GM10266 (cell line): Measurements from ENCODE around the gene ZC3H14.

Experiments used
- DNase-seq: peaks from one replicate; pipeline ENCODE4 v3.0.0; 2012; ENCODE audit errors: extremely low spot score
- TF ChIP-seq, protein P1 (sequence below): IDR thresholded peaks from 2 replicates; pipeline ENCODE4 v1.5.1; 2012; ENCODE audit warnings: mild to moderate bottlenecking, low read depth; ENCODE audit not compliant: control insufficient read depth, insufficient read depth; ENCODE audit errors: missing control alignments

Gene ZC3H14

DNA sequence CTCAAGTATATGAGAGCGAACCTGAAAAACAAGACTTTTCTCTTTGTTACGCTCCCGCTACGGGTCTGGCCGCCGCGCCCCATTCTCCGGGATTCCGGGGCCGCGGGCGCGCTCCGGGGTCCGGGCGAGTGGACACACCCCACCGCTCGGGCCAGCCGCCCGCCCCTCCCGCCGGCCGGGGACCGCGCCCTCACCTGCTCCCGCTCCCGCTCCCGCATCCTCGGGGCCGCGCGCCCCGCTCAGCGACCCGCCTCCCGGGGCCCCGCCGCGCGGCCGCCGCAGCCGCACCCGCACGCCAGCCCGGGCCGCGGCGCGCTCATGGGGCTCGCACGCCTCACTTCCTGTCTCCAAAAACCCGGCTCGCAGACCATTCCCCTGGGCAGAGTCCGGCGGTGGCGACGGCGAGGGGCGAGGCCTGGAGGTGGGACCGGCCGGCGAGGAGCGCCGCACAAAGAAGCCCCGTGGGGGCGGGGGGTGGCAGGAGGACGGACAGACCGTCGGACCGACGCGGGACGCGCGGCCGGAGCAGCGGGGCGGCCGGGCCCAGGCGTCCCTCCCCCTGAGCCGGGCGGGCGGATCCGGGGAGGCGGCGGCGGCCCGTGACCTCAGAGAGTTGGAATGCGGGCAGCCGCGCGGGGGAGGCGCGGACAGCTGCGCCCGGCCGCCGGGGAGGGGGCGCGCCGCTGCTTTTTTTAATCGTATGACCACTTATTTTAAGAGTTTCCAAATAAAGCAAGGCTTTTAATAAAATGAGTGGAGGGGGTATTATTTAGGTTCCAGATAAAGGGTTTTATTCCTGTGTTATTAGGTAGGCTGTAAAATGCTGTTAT, 8.2 kb upstream of the ZC3H14 start, which contains the start of gene PTPN21:
Gene PTPN21, minus strand, starts transcription at position 551 of the 830 bp plus-strand sequence. CDS start 4,590 bp downstream, outside the sequence.
- DNase-seq = peak; percentile 63
- TF ChIP-seq, protein P1, sequence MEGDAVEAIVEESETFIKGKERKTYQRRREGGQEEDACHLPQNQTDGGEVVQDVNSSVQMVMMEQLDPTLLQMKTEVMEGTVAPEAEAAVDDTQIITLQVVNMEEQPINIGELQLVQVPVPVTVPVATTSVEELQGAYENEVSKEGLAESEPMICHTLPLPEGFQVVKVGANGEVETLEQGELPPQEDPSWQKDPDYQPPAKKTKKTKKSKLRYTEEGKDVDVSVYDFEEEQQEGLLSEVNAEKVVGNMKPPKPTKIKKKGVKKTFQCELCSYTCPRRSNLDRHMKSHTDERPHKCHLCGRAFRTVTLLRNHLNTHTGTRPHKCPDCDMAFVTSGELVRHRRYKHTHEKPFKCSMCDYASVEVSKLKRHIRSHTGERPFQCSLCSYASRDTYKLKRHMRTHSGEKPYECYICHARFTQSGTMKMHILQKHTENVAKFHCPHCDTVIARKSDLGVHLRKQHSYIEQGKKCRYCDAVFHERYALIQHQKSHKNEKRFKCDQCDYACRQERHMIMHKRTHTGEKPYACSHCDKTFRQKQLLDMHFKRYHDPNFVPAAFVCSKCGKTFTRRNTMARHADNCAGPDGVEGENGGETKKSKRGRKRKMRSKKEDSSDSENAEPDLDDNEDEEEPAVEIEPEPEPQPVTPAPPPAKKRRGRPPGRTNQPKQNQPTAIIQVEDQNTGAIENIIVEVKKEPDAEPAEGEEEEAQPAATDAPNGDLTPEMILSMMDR = no peak

DNA sequence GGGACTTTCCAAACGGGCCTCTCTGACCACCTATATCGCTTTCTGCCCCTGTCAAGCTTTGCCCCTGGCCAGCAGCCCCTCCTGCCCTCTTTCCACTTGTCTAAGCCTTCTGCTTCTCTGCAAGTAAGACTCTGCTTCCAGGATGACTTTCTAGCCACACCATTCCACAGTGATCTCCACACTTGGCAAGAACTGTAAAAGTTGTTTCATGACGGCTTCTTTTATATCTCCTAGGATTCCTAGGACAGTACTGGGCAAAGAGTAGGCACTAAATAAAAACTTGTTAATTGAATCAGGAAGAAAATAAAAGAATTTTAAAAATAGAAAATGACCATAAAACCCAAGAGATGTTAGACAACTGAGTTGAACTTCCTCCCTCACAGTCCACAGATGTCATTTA, 6.3 kb upstream of the ZC3H14 start:
- TF ChIP-seq, protein P1 = no peak
- DNase-seq = no peak

DNA sequence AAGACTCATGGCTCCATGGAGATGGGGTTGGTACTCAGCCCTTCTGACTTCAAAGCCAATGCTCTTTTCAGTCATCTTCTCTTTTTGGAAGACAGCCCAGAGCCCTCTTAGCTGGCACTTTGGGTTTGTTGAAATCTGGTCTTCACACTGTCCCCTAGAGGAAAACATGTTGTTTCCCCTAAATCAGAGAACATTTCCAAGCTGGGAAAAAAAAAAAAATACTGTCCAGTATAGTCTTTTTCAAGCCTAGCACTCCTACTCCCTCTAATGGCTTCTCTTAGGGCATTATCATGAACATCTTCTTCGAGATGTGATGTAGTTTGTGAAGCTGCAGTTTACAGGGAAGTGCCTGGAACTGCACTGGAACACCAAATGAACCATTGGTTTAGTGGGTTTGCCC, 3.0 kb upstream of the ZC3H14 start:
- TF ChIP-seq, protein P1 = peak; percentile 23
- DNase-seq = no peak

DNA sequence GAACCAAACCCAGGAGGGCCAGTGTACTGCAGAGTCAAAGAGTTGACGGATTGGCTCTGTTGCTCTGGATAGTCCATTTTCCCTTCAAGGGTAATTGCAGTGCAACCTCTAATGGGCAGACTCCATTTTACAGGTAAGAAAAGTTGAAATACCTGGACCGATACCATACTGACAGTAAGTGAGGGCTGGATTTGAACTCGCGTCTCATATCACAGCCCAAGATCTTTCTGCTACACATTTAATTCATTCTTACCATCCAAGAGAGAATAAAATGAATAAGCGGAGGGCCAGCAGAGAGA, 356 bp upstream of the ZC3H14 start:
- DNase-seq = no peak
- TF ChIP-seq, protein P1 = no peak

DNA sequence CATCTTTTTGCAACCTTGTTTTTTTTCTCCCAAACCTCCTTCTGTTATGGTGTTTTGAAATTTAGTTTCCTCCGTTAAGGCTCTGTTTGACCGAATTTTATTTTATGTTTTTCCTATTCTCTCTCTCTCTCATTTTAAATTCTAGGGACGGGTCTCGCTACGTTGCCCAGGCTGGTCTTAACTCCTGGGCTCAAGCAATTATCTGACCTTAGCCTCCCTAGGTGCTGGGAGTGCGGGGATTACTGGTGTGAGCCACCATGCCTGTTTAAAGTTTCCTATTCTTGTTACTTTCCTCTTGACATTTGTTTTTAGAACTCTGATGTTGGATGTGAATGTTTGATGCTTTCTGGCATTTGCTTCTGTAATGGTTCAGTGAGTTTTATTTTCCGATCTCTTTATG, 1.0 kb downstream of the ZC3H14 start:
- TF ChIP-seq, protein P1 = no peak
- DNase-seq = no peak

DNA sequence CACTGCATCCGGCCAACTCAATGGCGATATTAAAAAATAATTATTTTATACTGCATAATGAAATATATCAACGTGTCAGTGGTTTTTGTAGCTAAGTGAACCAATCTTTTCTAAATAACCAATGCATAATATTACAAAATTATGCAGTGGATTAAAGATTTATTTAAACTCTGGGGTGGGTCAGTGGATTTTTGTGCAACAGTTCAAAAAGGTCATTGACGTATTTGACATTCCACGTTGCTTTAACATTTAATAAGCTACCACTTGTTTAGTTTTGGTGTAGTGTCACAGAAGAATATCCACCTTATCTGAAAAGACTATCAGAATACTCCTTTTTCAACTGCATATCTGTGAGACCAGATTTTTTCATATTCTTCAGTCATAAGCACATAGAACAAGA, 2.6 kb downstream of the ZC3H14 start:
- TF ChIP-seq, protein P1 = no peak
- DNase-seq = no peak

DNA sequence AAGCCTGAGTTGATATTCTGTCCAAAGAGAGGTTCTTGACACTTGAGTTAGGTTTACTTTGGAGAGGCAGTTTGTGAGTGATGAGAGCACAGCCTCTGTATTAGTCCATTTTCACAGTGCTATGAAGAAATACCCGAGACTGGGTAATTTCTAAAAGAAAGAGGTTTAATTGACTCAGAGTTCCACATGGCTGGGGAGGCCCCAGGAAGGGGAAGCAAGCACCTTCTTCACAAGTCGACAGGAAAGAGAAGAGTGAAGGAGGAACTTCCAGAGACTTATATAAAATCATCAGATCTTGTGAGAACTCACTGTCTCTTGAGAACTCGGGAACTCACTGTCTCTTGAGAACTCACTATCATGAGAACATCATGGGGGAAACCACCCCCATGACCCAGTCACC, 5.4 kb downstream of the ZC3H14 start:
- no peak for DNase-seq
- TF ChIP-seq, protein P1 = no peak
